ENCODE measurements around the gene MNS1. TPM values are rescaled to one million over a fixed set of nuclear protein-coding genes. Genes with fewer than 3 reads are reported as not detected.
"Not testable (repeated sequence)": the region's sequence is repeated elsewhere in the genome, so short reads cannot be mapped to it uniquely, and the experiment has no call there.

MNS1 gene
- polyA plus RNA-seq, 4 donors, result 0.45 to 4.0 (median 2.7) TPM

- H3K36me3 ChIP-seq (ENCODE audit: control insufficient read depth in 3 of 3, insufficient read depth in 2 of 3, low read depth in 1 of 3, low read length in 3 of 3), result peaks cover 0 to 4% (median 0%) of the 10 kb centered on the region in 3 donors
- no peak overlapping the region for H3K4me3 ChIP-seq (ENCODE audit: low read depth in 1 of 3, low read length in 3 of 3)
- no peak overlapping the region for H3K27ac ChIP-seq (ENCODE audit: low read depth in 1 of 3, low read length in 2 of 3)
- no peaks in the 10 kb centered on the region for H3K27me3 ChIP-seq (ENCODE audit: control insufficient read depth in 3 of 3, insufficient read depth in 3 of 3, low read length in 3 of 3)
- DNase-seq (no peak), FAIRE-seq (no peak)
- WGBS, 3 donors, result 91 to 93% (median 92%) methylated on average over 5 of the region's 5 CpGs
- no peaks in the 10 kb centered on the region for H3K4me1 ChIP-seq (ENCODE audit: control insufficient read depth in 3 of 3, insufficient read depth in 2 of 3, low read depth in 1 of 3, low read length in 2 of 3)
- H3K9me3 ChIP-seq (ENCODE audit: control insufficient read depth in 2 of 2, insufficient read depth in 1 of 2, low read depth in 1 of 2, low read length in 1 of 2), result no peaks in the 10 kb centered on the region
These were observed 32.6 kb downstream of the MNS1 start for GRCh38 chr15:56432304-56432703.

GRCh38 chr15:56428821-56429458 lies 36.0 kb downstream of the MNS1 start:
- DNase-seq (peak; percentile 40 to 47), FAIRE-seq (peak; percentile 87)
- Histone ChIP-seq H3K27me3 (ENCODE audit: control insufficient read depth in 3 of 3, insufficient read depth in 3 of 3, low read length in 3 of 3) (no peaks in the 10 kb centered on the region), H3K4me3 (ENCODE audit: low read depth in 1 of 3, low read length in 3 of 3) (no peak overlapping the region), H3K27ac (ENCODE audit: low read depth in 1 of 3, low read length in 2 of 3) (no peak overlapping the region), H3K36me3 (ENCODE audit: control insufficient read depth in 3 of 3, insufficient read depth in 2 of 3, low read depth in 1 of 3, low read length in 3 of 3) (peaks cover 0 to 7% (median 0%) of the 10 kb centered on the region in 3 donors), H3K4me1 (ENCODE audit: control insufficient read depth in 3 of 3, insufficient read depth in 2 of 3, low read depth in 1 of 3, low read length in 2 of 3) (no peaks in the 10 kb centered on the region), H3K9me3 (ENCODE audit: control insufficient read depth in 2 of 2, insufficient read depth in 1 of 2, low read depth in 1 of 2, low read length in 1 of 2) (peaks cover 0 to 2% of the 10 kb centered on the region in 2 donors)
- WGBS, 3 donors, result 13 to 19% (median 19%) methylated on average over 2 of the region's 2 CpGs

DNA sequence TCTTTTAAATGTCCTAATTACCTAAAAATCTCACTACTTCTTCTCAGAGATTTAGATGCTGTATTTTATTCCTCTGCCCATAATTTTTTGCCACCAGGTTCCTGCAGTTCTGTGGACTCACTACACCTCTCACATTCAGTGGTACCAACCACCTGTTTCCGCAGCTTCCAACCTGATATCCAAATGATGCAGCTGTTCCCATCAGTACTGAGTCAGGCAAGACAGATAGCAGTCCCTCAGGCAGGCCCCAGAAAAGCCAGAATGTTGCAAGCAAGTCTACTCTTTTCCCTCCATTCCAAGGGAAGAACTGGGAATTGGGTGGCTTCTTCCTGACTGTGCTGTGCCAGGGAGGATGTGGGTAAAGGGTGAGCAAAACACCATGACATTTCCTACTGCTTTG lies 39.0 kb downstream of the MNS1 start:
- DNase-seq (no peak), FAIRE-seq (no peak)
- H3K27ac ChIP-seq (ENCODE audit: low read depth in 1 of 3, low read length in 2 of 3), result no peak overlapping the region

GRCh38 chr15:56425276-56425675 lies 39.7 kb downstream of the MNS1 start:
- Histone ChIP-seq H3K4me1 (ENCODE audit: control insufficient read depth in 3 of 3, insufficient read depth in 2 of 3, low read depth in 1 of 3, low read length in 2 of 3) (no peaks in the 10 kb centered on the region), H3K36me3 (ENCODE audit: control insufficient read depth in 3 of 3, insufficient read depth in 2 of 3, low read depth in 1 of 3, low read length in 3 of 3) (peaks cover 0 to 3% (median 0%) of the 10 kb centered on the region in 3 donors), H3K27me3 (ENCODE audit: control insufficient read depth in 3 of 3, insufficient read depth in 3 of 3, low read length in 3 of 3) (no peaks in the 10 kb centered on the region), H3K9me3 (ENCODE audit: control insufficient read depth in 2 of 2, insufficient read depth in 1 of 2, low read depth in 1 of 2, low read length in 1 of 2) (peaks cover 0 to 2% of the 10 kb centered on the region in 2 donors), H3K4me3 (ENCODE audit: low read depth in 1 of 3, low read length in 3 of 3) (no peak overlapping the region), H3K27ac (ENCODE audit: low read depth in 1 of 3, low read length in 2 of 3) (no peak overlapping the region)
- FAIRE-seq (no peak), DNase-seq (no peak)

More for the DNA sequence above, 39.0 kb downstream of the MNS1 start:
- H3K36me3 ChIP-seq (ENCODE audit: control insufficient read depth in 3 of 3, insufficient read depth in 2 of 3, low read depth in 1 of 3, low read length in 3 of 3), result peaks cover 0 to 7% (median 0%) of the 10 kb centered on the region in 3 donors
- H3K9me3 ChIP-seq (ENCODE audit: control insufficient read depth in 2 of 2, insufficient read depth in 1 of 2, low read depth in 1 of 2, low read length in 1 of 2), result peaks cover 0 to 2% of the 10 kb centered on the region in 2 donors
- H3K4me3 ChIP-seq (ENCODE audit: low read depth in 1 of 3, low read length in 3 of 3), result no peak overlapping the region
- H3K4me1 ChIP-seq (ENCODE audit: control insufficient read depth in 3 of 3, insufficient read depth in 2 of 3, low read depth in 1 of 3, low read length in 2 of 3), result no peaks in the 10 kb centered on the region
- no peaks in the 10 kb centered on the region for H3K27me3 ChIP-seq (ENCODE audit: control insufficient read depth in 3 of 3, insufficient read depth in 3 of 3, low read length in 3 of 3)
- 97 to 100% (median 99%) methylated on average over 1 of the region's 1 CpG for WGBS, 3 donors

DNA sequence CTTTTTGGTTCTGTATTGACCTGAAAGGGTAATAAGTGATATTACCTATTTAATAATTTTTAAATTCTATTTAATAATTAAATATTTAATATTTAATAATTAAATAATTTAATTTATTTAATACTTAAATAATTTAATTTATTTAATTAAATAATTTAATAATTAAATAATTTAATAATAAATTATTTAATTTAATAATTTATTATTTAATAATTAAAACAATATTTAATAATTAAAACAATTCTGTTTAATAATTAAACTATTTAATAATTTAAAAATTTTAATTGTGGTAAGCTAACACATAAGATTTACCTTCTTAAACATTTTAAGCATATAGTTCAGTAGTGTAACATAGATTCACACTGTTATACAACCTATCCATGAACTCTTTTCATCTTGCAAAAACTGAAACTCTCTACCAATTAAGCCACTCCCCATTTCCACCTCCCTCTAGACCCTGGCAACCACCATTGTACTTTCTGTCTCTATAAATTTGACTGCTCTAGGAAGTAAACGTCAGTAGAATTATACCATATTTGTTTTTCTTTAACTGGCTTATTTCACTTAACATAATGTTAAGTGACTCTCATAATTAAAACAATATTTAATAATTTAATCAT lies 51.7 kb downstream of the MNS1 start:
- peak; percentile 98 for FAIRE-seq

GRCh38 chr15:56411122-56411749 lies 53.7 kb downstream of the MNS1 start:
- peak overlapping the region in 1 of 3 donors; percentile 30 for H3K27ac ChIP-seq (ENCODE audit: low read depth in 1 of 3, low read length in 2 of 3)
- FAIRE-seq (no peak), DNase-seq (no peak)
- WGBS, 3 donors, result 77 to 86% (median 81%) methylated on average over 2 of the region's 2 CpGs
- H3K27me3 ChIP-seq (ENCODE audit: control insufficient read depth in 3 of 3, insufficient read depth in 3 of 3, low read length in 3 of 3), result no peaks in the 10 kb centered on the region
- no peaks in the 10 kb centered on the region for H3K36me3 ChIP-seq (ENCODE audit: control insufficient read depth in 3 of 3, insufficient read depth in 2 of 3, low read depth in 1 of 3, low read length in 3 of 3)
- H3K4me3 ChIP-seq (ENCODE audit: low read depth in 1 of 3, low read length in 3 of 3), result no peak overlapping the region
- no peaks in the 10 kb centered on the region for H3K9me3 ChIP-seq (ENCODE audit: control insufficient read depth in 2 of 2, insufficient read depth in 1 of 2, low read depth in 1 of 2, low read length in 1 of 2)
- no peaks in the 10 kb centered on the region for H3K4me1 ChIP-seq (ENCODE audit: control insufficient read depth in 3 of 3, insufficient read depth in 2 of 3, low read depth in 1 of 3, low read length in 2 of 3)

More for the DNA sequence above, 51.7 kb downstream of the MNS1 start:
- not testable (repeated sequence) for H3K36me3 ChIP-seq (ENCODE audit: control insufficient read depth in 3 of 3, insufficient read depth in 2 of 3, low read depth in 1 of 3, low read length in 3 of 3); DNase-seq; H3K27me3 ChIP-seq (ENCODE audit: control insufficient read depth in 3 of 3, insufficient read depth in 3 of 3, low read length in 3 of 3); H3K9me3 ChIP-seq (ENCODE audit: control insufficient read depth in 2 of 2, insufficient read depth in 1 of 2, low read depth in 1 of 2, low read length in 1 of 2); H3K4me1 ChIP-seq (ENCODE audit: control insufficient read depth in 3 of 3, insufficient read depth in 2 of 3, low read depth in 1 of 3, low read length in 2 of 3); H3K4me3 ChIP-seq (ENCODE audit: low read depth in 1 of 3, low read length in 3 of 3); H3K27ac ChIP-seq (ENCODE audit: low read depth in 1 of 3, low read length in 2 of 3)
- WGBS, 3 donors, result 75 to 87% (median 77%) methylated on average over 1 of the region's 1 CpG

DNA sequence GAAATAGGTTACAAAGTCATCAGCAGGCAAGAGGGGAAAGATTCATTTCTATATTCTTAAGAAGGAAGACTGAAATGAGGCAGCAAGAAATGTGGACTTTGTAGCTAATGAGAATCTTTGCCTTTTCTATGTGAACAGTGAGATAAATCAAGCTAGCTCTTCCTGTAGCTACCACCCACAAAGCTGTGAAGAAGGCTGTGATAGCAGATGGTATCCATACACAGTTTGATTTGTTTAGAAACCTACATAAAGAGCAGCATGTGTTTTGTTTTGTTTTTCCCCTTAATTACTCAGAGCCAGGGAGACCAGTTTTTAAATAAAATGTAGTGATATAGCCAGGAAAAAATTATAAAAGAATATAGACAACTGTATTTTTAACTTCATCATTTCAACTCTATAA lies 54.2 kb downstream of the MNS1 start:
- Histone ChIP-seq H3K4me3 (ENCODE audit: low read depth in 1 of 3, low read length in 3 of 3) (no peak overlapping the region), H3K4me1 (ENCODE audit: control insufficient read depth in 3 of 3, insufficient read depth in 2 of 3, low read depth in 1 of 3, low read length in 2 of 3) (no peaks in the 10 kb centered on the region), H3K27me3 (ENCODE audit: control insufficient read depth in 3 of 3, insufficient read depth in 3 of 3, low read length in 3 of 3) (no peaks in the 10 kb centered on the region), H3K27ac (ENCODE audit: low read depth in 1 of 3, low read length in 2 of 3) (no peak overlapping the region), H3K36me3 (ENCODE audit: control insufficient read depth in 3 of 3, insufficient read depth in 2 of 3, low read depth in 1 of 3, low read length in 3 of 3) (no peaks in the 10 kb centered on the region), H3K9me3 (ENCODE audit: control insufficient read depth in 2 of 2, insufficient read depth in 1 of 2, low read depth in 1 of 2, low read length in 1 of 2) (no peaks in the 10 kb centered on the region)
- DNase-seq (peak in 1 of 2 donors; percentile 5), FAIRE-seq (no peak)

DNA sequence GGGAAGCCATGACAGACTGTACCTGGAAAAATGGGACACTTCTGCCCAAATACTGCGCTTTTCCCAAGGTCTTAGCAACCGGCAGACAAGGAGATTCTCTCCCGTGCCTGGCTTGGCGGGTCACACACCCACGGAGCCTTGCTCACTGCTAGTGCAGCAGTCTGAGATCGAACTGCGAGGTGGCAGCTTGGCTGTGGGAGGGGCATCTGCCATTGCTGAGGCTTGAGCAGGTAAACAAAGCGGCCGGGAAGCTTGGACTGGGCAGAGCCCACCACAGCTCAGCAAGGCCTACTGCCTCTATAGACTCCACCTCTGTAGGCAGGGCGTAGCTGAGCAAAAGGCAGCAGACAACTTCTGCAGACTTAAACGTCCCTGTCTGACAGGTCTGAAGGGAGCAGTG lies 65.7 kb downstream of the MNS1 start:
- DNase-seq; H3K4me3 ChIP-seq (ENCODE audit: low read depth in 1 of 3, low read length in 3 of 3); H3K27me3 ChIP-seq (ENCODE audit: control insufficient read depth in 3 of 3, insufficient read depth in 3 of 3, low read length in 3 of 3); H3K36me3 ChIP-seq (ENCODE audit: control insufficient read depth in 3 of 3, insufficient read depth in 2 of 3, low read depth in 1 of 3, low read length in 3 of 3); FAIRE-seq; H3K4me1 ChIP-seq (ENCODE audit: control insufficient read depth in 3 of 3, insufficient read depth in 2 of 3, low read depth in 1 of 3, low read length in 2 of 3); H3K27ac ChIP-seq (ENCODE audit: low read depth in 1 of 3, low read length in 2 of 3): not testable (repeated sequence)
- peaks cover 0 to 10% of the 10 kb centered on the region in 2 donors for H3K9me3 ChIP-seq (ENCODE audit: control insufficient read depth in 2 of 2, insufficient read depth in 1 of 2, low read depth in 1 of 2, low read length in 1 of 2)
- WGBS, 3 donors, result 94 to 98% (median 94%) methylated on average over 11 of the region's 11 CpGs
